GM19438 (cell line): Measurements from ENCODE around the gene LMTK3.

Source experiments
- ATAC-seq: cut with Tn5 transposase; IDR thresholded peaks from one replicate; pipeline ENCODE4 v1.9.1; 2021; ENCODE audit warnings: low read depth; ENCODE audit not compliant: unreplicated experiment

LMTK3 gene

DNA sequence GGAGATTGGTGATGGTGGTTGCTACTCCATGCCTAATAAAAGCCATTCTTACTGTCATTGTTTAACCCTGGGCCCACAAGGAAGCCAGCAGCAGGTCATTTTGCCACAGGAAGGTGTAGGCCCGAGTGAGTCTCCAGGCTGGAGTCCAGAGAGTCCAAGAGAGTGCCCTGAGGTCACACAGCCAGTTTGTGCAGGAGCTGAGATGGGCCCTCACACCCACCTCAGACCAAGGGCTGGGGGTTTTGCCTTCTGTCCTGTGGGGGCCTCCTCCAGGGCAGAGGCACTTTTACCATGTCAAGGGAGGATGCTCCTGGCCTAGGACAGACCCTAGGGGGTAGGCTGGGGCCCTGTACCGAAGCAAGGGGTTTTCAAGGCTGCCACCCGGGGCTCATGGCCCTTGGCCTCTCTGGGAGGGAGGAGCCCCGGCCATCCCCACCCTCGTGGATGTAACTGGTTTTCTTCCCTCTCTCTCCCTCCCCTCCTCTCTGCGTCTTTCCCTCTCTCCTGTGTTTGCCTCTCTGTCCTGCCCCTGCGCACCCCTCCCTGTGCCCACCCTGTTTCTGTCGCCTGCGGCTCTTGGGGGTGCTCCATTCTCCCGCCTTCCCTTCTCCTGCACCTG lies 34.5 kb downstream of the LMTK3 start:
- ATAC-seq = no peak

DNA sequence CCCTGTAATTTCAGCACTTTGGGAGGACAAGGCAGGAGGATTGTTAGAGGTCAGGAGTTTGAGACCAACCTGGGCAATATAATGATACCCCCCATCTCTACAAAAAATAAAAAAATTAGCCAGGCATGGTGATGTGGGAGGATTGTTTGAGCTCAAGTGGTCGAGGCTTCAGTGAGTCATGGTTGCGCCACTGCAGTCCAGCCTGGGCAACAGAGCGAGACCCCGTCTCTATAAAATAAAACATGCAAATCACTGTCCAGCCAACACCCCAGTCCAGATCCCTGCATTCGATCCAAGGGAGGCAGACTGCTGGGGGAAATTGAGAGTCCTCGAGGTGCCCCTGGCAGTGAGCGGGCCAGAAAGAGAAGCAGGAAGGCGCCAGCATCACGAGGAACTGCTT lies 35.5 kb downstream of the LMTK3 start:
- ATAC-seq = no peak

DNA sequence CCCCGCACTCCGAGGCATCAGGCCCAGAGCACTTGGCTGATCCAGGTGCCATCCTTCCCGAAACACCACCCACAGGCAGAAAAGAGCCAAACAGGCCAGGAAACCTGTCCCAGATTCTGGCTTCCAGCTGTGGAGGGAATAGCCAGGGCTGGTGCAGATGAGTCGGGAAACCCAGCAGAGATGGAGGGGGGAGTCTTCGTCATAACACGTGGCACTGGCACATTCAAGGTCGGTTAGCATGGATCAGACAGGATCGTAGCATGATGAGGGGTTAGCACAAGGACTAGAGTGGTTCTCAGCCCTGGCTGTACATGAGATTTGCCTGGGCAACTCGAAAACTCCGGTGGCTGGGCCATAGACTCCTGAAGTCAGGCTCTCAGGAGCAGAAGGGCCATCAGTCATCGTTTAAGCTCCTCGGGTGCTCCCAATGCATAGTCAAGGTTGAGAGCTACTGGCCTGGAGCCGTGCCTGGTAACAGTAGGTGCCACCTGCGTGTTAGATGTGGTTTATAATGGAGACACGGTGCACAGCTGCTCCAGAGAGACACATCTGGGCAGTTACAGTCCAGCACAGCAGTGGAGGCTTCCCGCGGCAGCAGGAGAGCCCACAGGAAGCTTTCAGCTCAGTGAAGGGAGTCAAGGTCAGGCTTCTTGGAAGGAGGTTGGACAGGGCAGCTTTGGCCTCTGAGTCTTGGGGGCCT lies 36.1 kb downstream of the LMTK3 start:
- ATAC-seq = no peak

DNA sequence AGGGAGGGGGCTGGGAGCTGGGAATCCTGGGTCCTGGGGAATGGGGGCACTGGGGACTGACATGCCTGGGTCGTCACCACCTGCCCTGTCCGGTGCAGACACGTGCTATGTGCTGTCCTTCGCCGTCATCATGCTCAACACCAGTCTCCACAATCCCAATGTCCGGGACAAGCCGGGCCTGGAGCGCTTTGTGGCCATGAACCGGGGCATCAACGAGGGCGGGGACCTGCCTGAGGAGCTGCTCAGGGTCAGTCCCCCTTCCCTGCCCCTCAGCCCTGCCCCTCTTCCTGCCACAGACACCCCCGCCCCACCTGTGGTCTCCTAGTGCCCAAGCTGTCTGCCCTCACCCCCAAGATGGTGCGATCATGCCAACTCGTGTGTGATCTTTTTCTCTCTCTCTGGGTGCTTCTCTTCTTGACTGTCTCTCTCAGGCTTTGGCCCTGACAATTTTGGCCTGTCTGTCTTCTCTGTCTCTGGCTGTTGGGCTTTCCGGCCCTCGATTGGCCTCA lies 37.5 kb downstream of the LMTK3 start:
- ATAC-seq = no peak

DNA sequence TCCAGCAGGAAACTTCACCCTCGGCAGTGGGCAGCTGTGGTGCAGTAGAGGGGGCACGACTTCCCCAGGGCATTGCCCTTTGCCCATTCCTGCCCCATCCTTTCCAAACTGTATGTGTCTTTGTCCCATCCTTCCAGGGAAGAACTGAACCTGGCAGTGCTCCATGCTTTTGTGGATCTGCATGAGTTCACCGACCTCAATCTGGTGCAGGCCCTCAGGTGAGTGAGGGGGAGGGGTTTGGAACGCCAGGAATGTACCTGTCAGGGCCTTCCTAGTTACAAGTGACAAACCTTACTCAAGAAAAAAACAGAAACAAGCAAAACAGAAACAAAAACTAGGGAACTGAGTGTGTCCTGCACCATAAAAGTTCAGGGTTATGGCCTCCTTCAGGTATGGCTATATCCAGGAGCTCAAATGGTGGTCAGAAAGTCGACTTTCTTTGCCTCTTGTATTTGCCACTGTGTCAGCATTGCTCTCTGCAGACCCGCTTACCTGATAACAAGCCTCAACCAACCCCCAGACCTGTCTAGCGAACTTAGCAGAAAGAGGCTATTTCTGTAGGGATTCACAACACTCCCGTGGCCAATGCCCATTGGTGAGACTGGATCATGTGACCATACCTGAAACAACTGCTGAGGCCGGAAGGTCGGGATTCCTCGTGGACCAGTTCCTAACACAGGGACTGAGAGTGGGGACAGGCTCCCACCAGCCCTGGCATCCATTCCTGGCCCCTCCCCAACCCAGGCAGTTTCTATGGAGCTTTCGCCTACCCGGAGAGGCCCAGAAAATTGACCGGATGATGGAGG lies 38.3 kb downstream of the LMTK3 start:
- ATAC-seq = no peak

DNA sequence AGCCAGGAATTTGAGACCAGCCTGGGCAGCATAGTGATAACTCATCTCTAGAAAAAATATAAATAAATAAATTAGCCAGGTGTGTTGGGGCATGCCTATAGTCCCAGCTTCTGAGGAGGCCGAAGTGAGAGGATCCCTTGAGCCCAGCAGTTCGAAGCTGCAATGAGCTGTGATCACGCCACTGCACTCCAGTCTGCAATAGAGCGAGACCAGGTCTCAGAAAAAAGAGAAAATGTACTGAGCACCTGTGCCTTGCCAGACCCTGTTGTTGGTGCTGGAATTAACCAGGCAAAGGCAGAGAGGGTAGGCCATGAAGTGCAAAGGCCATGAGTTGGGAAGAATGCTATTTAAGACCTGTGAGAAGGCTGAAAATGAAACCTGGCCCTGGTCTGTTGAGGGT lies 39.8 kb downstream of the LMTK3 start:
- no peak for ATAC-seq

DNA sequence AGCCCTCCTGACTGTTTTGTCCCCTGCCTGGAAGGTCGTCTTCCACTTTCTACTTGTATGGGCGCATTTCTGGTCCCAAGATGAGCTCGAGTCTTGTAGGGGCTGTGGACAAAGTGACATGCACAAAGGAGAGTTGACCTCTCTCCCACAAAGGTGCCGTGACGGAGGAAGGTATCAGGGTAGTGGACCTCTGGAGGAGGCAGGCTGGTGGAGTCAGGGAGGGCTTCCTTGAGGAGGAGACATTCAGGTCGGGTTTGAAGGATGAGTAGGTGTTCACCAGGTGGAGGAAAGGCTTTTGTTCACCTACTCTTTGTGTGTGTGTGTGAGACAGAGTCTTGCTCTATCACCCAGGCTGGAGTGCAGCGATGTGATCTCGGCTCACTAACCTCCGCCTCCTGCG lies 40.8 kb downstream of the LMTK3 start:
- no peak for ATAC-seq

DNA sequence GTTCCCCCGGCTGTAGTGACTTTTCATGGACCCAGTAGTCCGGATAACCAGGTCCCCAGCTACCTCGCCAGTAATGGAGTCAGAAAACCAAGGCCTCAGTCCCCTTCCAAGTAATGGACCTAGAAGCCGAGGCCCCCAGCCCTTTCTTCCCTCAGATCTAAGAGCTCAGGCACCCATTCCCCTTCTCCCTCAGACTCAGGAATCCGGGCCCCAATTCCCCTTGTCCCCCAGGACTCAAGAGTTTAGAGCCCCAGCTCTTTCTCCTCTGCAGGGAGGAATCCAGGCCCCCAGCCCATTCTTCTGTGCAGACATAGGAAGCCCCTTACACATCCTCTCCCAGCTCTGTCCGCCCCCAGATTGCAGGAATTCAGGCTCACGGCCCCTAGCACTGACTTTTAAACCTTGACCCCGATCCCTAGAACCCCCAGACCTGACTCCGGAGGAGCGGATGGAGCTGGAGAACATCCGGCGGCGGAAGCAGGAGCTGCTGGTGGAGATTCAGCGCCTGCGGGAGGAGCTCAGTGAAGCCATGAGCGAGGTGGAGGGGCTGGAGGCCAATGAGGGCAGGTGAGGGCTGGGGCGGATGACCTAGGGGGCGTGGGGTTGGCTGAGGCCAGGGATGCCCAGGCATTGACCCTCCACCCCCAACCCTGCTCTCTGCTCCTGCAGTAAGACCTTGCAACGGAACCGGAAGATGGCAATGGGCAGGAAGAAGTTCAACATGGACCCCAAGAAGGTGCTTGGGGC lies 41.5 kb downstream of the LMTK3 start:
- no peak for ATAC-seq

DNA sequence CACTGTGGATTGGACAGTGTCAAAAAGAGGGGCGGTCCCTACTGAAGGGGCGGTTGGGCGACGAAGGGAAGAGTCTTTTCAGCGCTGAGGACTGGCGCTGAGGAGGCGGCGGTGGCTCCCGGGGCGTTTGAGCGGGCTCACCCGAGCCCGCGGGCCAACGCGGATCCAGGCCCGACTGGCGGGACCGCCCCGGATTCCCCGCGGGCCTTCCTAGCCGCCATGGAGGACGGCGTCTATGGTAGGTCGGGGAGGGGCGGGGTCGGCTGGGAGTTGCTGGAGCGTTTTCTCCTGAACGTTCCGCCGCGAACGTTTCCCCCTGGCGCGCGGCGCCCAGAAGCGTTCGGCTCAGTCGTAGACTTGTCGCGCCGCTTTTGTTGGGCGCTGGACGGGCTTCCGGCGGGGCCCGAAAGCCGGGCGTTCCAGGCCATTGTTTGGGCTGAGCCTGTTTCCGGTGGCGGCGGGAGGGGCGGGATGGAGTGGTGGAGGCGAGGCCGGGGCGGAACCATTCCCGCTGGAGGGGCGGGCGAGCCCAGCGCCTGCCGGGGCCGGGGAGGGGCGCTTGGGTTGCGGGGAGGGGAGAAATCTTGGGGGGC lies 42.2 kb downstream of the LMTK3 start, which contains the start of gene CYTH2:
CYTH2 (plus strand) TSS at position 81 of the 593 bp plus-strand sequence; CDS start at position 220, 139 bp downstream.
- ATAC-seq = peak; percentile 34

DNA sequence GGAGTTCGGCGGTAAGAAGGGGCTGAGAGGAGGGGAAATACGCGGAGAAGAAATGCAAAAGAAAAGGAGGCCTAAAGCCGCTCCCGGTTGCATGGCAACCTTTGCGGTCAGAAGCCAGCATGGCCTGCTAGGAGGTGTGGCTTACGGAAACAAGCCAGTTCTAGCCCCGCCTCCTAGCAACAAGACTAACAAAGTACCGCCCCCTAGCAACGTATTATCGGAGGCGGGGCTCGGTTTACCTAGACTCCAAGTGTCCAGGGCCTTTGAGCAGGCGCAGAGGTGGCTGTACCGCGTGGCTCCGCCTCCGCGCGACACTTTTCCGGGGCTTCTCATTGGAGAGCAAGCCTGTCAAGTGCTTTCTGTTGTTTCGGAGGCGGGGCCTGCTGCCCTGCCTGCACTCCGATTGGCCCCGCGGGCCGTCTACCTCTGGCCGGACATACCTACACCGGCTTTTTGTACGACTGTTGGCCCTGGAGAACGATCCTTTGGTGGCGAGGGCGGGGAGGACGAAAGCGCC lies 42.8 kb downstream of the LMTK3 start:
- peak; percentile 91 for ATAC-seq

DNA sequence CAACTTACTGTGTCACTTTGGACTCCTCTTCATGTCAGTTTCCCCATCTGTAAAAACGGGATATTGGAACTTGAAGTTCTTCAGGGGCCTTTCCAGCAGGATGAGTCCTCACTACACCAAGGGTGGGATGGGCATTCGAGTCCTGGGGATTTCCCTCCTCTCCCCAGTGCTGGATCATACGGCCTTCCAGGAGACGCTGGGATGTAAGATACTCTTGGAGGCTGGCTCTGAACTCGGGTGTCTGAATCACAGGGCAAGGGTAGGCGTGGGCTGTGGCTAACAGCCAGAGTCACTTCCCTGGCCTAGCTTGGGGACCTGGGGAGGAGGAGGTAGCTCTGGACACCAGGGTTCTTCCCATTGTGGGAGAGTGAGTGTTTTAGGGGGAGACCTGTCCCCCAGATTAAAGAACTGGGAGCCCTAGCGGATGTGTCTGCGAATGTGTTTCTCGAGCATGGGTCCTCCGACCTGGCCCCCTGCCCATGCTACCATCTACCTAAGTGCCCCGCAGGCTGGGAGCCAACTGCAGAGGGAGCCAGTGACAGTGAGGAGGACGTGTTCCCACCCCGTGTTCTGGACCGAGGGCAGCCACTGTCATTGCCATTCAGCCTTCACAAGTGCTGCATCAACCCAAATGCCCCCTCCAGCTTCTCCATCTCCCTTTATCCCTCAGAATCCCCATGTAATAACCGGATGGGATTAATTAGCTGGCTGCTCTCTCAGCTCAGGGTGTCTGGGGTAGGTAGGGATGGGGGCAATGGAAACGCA lies 44.9 kb downstream of the LMTK3 start:
- no peak for ATAC-seq

DNA sequence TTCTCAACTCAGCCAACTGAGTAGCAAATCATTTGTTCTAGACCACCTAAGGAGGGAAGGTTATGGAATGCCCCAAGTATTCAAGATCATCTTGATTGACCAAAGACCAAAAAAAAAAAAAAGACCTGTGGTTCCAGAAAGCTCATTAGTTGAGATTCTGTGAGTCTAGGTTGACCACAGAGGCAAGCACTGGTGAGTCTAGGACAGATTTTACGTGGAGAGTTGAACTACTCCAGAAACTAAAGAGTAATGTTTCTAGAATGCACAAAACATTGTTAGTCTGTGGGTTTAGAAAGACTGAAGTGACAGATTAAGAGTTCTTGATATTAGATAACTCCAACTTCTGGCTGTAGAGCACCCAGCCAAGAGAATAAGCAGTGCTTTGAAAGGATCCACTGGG lies 46.4 kb downstream of the LMTK3 start:
- ATAC-seq = no peak

DNA sequence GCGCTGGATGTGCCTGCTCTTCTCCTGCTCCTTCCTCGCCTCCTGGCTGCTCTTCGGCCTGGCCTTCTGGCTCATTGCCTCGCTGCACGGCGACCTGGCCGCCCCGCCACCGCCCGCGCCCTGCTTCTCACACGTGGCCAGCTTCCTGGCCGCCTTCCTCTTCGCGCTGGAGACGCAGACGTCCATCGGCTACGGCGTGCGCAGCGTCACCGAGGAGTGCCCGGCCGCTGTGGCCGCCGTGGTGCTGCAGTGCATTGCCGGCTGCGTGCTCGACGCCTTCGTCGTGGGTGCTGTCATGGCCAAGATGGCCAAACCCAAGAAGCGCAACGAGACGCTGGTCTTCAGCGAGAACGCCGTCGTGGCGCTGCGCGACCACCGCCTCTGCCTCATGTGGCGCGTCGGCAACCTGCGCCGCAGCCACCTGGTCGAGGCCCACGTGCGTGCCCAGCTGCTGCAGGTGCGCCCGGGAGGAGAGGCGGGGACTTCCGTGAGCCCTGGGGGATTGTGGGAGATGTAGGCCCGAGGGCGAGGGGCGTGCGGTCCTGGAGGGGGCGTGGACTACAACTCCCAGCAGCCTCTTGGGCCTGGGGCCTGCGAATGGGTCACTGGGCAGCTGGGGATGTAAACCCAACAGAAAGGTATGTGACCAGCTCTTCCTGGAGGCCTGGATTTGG lies 49.5 kb downstream of the LMTK3 start:
- ATAC-seq = no peak

DNA sequence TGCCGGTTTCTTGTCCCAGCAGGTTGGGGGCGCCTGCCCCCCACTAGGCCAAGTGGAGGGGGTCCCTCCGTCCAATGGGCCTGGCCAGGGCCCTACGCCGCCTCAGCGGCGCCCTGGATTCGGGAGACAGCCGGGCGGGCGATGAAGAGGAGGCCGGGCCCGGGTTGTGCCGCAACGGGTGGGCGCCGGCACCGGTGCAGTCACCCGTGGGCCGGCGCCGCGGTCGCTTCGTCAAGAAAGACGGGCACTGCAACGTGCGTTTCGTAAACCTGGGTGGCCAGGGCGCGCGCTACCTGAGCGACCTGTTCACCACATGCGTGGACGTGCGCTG lies 50.0 kb downstream of the LMTK3 start:
- ATAC-seq = no peak

DNA sequence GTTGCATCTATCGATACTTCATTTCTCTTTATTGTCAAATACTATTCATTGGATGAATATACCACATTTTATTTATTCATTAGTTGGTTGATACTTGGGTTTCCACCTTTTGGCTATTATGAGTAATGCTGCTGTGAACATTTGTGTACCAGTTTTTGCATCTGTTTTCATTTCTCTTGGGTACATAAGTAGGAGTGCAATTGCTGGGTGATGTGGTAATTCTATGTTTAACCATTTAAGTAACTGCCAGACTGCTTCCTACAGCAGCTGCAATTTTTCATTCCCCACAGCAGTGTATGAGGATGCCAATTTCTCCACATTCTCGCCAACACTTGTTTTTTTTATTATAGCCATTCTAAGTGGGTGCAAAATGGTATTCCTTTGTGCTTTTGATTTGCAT lies 53.6 kb downstream of the LMTK3 start:
- ATAC-seq = no peak

DNA sequence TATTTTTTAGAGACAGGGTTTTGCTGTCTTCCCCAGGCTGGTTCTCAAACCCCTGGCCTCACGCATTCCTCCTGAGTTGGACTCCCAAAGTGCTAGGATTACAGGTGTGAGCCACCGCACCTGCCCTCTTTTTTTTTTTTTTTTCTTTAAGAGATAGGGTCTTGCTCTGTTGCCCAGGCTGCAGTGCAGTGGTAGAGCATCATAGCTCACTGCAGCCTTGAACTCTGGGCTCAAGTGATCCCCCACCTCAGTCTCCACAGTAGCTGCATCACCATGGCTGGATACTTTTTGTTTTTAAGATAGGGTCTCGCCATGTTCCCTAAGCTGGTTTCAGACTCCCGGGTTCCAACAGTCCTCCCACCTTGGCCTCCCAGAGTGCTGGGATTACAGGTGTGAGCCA lies 54.8 kb downstream of the LMTK3 start:
- ATAC-seq = no peak

DNA sequence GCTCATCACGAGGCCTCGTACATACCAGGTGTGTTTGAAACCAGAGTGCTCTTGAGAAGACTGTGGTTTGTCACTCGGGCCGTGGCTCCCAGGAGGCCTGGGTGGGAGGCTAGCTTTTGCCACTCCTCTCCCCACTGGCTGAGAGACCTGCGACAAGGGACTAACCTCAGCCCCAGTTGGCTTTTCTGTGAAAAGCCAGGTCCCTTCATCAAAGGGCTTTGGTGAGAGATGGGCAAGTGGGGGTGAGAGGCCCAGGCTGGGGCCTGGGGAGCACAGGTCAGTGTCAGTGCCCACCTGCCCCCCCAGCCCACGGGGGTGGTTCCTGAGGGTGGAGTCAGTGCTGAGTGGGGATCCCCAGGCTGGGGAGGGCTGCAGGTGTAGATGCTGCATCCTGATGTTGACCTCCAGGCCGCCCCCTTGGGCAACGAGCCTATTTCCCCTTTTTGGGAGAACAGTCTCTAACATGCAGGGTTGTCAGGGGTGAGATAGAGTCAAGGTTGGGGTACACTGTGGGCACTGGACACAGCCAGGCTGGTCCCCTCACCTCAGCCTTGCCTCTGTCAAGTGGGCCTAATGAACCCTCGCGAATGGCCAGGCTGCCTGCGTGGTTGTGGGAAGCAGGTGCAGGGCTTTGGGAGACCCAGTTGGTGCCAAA lies 55.6 kb downstream of the LMTK3 start:
- ATAC-seq = no peak

DNA sequence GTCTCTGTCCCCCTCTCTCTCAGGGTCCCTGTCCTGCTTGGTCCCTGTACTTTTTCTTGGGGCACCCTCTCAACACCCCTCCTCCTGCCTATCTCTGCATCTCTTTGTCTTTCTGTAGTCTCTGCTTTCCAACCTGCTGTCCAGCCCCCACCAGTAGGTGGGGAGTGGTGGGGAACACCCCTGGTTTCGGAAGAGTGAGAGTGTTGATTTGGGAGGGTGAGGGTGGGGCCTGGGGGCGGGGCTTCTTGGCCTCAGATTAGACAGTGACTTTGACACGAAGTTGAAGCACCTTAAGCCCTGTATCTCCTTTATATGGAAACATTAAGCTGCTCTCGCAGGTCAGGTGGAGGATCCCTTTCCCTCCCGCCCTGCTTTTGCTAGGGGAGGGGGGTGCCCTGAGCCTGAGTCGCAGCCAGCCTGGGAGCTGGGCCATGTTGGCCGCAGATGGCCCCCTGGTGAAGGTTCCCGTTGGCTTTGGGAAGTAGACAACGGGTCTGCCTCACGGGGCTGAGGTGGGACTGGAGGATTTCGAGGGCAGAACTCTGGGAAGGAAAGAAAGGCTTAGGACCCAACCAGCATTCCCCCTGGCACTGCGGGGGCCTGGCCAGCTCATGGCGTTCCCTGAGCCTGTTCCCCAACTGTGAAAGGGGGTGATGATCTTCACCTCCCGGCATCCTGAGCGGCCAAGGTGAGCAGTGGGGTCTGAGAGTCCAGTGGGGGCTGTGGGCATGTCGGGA lies 56.3 kb downstream of the LMTK3 start, which contains the start of gene KCNJ14:
KCNJ14 (plus strand) TSS at position 404 of the 737 bp plus-strand sequence. CDS start 6,151 bp downstream, outside the sequence.
- no peak for ATAC-seq
